ENCODE data around the gene PAX8.

Gene PAX8

DNA sequence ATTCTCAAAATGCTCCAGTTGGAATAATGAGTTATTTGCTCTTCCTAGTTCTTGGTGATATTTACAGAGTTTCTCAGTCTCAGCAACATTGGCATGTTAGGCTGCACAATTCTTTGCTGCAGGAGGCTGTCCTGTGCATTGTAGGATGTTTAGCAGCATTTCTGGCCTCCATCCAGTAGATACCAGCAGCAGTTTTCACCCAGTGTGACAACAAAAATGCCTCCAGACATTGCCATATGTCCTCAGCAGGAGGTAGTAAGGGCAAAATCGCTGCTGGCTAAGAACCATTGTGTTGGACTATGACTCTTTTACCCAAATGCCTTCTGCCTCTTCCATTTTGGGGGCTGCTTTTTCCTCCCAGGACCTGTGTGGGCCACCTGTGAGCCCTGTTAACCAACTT is 50.4 kb downstream of the PAX8 start:
- no peak overlapping the region for H3K9ac ChIP-seq (ENCODE audit: low read depth, low read length, poor library complexity, severe bottlenecking)
- no peaks in the 10 kb centered on the region for H3K9me3 ChIP-seq (ENCODE audit: insufficient read depth, low read depth, low read length)
- H4K20me1 ChIP-seq (ENCODE audit: insufficient read depth, low read length, poor library complexity, severe bottlenecking), result no peaks in the 10 kb centered on the region
- H2AFZ ChIP-seq (ENCODE audit: low read length), result no peak overlapping the region
- H3F3A ChIP-seq (ENCODE audit: low read depth), result no peaks in the 10 kb centered on the region
- H3K4me3 ChIP-seq (ENCODE audit: low read length, poor library complexity, severe bottlenecking), result no peak overlapping the region
- no peaks in the 10 kb centered on the region for H3K9me2 ChIP-seq (replicated peaks; ENCODE audit: low read depth, low read length)
- H3K27me3 ChIP-seq (ENCODE audit: insufficient read depth, low read length, poor library complexity, severe bottlenecking), result no peaks in the 10 kb centered on the region
- no peaks in the 10 kb centered on the region for H3K79me2 ChIP-seq (ENCODE audit: insufficient read depth, low read length)
- H3K4me1 ChIP-seq (ENCODE audit: insufficient read depth, low read length, poor library complexity, severe bottlenecking), result peaks cover 7% of the 10 kb centered on the region
- no peak overlapping the region for H3K4me2 ChIP-seq (ENCODE audit: low read depth, low read length, poor library complexity, severe bottlenecking)
- H3K36me3 ChIP-seq (ENCODE audit: insufficient read depth, low read length), result no peaks in the 10 kb centered on the region
- TF ChIP-seq EZH2phosphoT487 (IDR thresholded peaks at IDR 0.05; ENCODE audit: borderline replicate concordance), result no peak
- TF ChIP-seq, protein P1, sequence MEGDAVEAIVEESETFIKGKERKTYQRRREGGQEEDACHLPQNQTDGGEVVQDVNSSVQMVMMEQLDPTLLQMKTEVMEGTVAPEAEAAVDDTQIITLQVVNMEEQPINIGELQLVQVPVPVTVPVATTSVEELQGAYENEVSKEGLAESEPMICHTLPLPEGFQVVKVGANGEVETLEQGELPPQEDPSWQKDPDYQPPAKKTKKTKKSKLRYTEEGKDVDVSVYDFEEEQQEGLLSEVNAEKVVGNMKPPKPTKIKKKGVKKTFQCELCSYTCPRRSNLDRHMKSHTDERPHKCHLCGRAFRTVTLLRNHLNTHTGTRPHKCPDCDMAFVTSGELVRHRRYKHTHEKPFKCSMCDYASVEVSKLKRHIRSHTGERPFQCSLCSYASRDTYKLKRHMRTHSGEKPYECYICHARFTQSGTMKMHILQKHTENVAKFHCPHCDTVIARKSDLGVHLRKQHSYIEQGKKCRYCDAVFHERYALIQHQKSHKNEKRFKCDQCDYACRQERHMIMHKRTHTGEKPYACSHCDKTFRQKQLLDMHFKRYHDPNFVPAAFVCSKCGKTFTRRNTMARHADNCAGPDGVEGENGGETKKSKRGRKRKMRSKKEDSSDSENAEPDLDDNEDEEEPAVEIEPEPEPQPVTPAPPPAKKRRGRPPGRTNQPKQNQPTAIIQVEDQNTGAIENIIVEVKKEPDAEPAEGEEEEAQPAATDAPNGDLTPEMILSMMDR (conservative IDR thresholded peaks at IDR 0.05; ENCODE audit: low read length), result no peak

DNA sequence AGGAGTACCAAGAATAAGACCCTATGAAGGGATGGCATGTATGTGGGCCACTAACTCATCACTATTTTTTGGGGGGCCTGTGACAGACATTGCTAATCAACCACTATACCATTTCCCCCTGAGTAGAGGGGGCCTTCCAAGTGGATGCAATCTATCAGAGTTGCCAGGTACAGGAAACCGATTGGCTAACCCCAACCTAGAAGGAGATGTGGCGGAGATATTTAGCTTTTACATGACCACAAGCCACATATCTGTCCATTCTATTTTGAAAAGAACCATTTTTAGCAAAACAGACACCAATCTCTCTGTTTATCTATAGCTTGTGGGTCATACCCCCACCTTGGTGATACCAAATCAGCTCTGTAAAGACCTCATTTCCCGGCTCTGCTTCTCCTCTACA is 51.0 kb downstream of the PAX8 start:
- Histone ChIP-seq H3K79me2 (ENCODE audit: insufficient read depth, low read length) (no peaks in the 10 kb centered on the region), H2AFZ (ENCODE audit: low read length) (no peak overlapping the region), H3K36me3 (ENCODE audit: insufficient read depth, low read length) (no peaks in the 10 kb centered on the region), H3K27me3 (ENCODE audit: insufficient read depth, low read length, poor library complexity, severe bottlenecking) (no peaks in the 10 kb centered on the region), H3K4me2 (ENCODE audit: low read depth, low read length, poor library complexity, severe bottlenecking) (no peak overlapping the region), H3K9me2 (replicated peaks; ENCODE audit: low read depth, low read length) (no peaks in the 10 kb centered on the region), H4K20me1 (ENCODE audit: insufficient read depth, low read length, poor library complexity, severe bottlenecking) (no peaks in the 10 kb centered on the region), H3K4me1 (ENCODE audit: insufficient read depth, low read length, poor library complexity, severe bottlenecking) (peaks cover 7% of the 10 kb centered on the region), H3F3A (ENCODE audit: low read depth) (no peaks in the 10 kb centered on the region), H3K4me3 (ENCODE audit: low read length, poor library complexity, severe bottlenecking) (no peak overlapping the region), H3K9ac (ENCODE audit: low read depth, low read length, poor library complexity, severe bottlenecking) (no peak overlapping the region), H3K9me3 (ENCODE audit: insufficient read depth, low read depth, low read length) (no peaks in the 10 kb centered on the region)
- no peak for TF ChIP-seq EZH2phosphoT487 (IDR thresholded peaks at IDR 0.05; ENCODE audit: borderline replicate concordance)
- TF ChIP-seq, protein P1 (conservative IDR thresholded peaks at IDR 0.05; ENCODE audit: low read length), result no peak

DNA sequence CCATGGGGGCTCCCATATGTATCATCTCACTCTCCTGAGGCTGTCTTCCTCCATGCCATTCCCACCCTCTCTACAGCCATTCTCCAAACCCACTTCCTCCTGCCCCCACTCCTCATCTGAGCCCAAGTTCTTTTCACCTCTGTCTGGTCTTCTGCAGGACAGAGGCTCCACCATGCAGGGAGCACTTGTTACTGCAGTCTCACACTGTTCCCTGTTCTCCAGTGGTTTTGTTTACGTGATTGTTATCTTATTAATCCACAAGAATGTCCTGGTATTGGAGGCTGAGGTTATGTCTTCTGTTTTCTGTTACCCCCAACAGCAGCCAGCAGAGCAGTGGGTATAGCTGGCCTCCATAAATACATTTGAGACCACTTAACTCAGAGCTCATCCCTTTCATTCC is 51.4 kb downstream of the PAX8 start:
- Histone ChIP-seq H3K4me2 (ENCODE audit: low read depth, low read length, poor library complexity, severe bottlenecking) (no peak overlapping the region), H3K36me3 (ENCODE audit: insufficient read depth, low read length) (no peaks in the 10 kb centered on the region)

More for the DNA sequence above, 51.4 kb downstream of the PAX8 start:
- Histone ChIP-seq H3F3A (ENCODE audit: low read depth) (no peaks in the 10 kb centered on the region), H3K9me3 (ENCODE audit: insufficient read depth, low read depth, low read length) (no peaks in the 10 kb centered on the region), H3K4me3 (ENCODE audit: low read length, poor library complexity, severe bottlenecking) (no peak overlapping the region), H3K9me2 (replicated peaks; ENCODE audit: low read depth, low read length) (no peaks in the 10 kb centered on the region), H3K79me2 (ENCODE audit: insufficient read depth, low read length) (no peaks in the 10 kb centered on the region), H2AFZ (ENCODE audit: low read length) (no peak overlapping the region), H3K4me1 (ENCODE audit: insufficient read depth, low read length, poor library complexity, severe bottlenecking) (peaks cover 7% of the 10 kb centered on the region), H4K20me1 (ENCODE audit: insufficient read depth, low read length, poor library complexity, severe bottlenecking) (no peaks in the 10 kb centered on the region), H3K27me3 (ENCODE audit: insufficient read depth, low read length, poor library complexity, severe bottlenecking) (no peaks in the 10 kb centered on the region), H3K9ac (ENCODE audit: low read depth, low read length, poor library complexity, severe bottlenecking) (no peak overlapping the region)
- TF ChIP-seq, protein P1 (conservative IDR thresholded peaks at IDR 0.05; ENCODE audit: low read length), result peak; percentile 27
- TF ChIP-seq EZH2phosphoT487 (IDR thresholded peaks at IDR 0.05; ENCODE audit: borderline replicate concordance), result no peak
